Measurements from ENCODE around the gene PAX8.

Gene PAX8

GRCh38 chr2:113183264-113183663, 95.5 kb downstream of the PAX8 start:
- no peak overlapping the region for H3K4me3 ChIP-seq (ENCODE audit: low read depth, low read length)
- DNase-seq (ENCODE audit: low read depth), result no peak
- no peak for TF ChIP-seq CTCF (conservative IDR thresholded peaks at IDR 0.05; ENCODE audit: low read depth, low read length)

GRCh38 chr2:113182471-113183260, 96.1 kb downstream of the PAX8 start:
- no peak for DNase-seq (ENCODE audit: low read depth)
- H3K4me3 ChIP-seq (ENCODE audit: low read depth, low read length), result no peak overlapping the region
- TF ChIP-seq CTCF (conservative IDR thresholded peaks at IDR 0.05; ENCODE audit: low read depth, low read length), result no peak

GRCh38 chr2:113181258-113182051, 97.3 kb downstream of the PAX8 start:
- no peak for TF ChIP-seq CTCF (conservative IDR thresholded peaks at IDR 0.05; ENCODE audit: low read depth, low read length)
- DNase-seq (ENCODE audit: low read depth), result no peak
- H3K4me3 ChIP-seq (ENCODE audit: low read depth, low read length), result no peak overlapping the region

GRCh38 chr2:113180131-113180946, 98.4 kb downstream of the PAX8 start:
- H3K4me3 ChIP-seq (ENCODE audit: low read depth, low read length), result no peak overlapping the region
- no peak for TF ChIP-seq CTCF (conservative IDR thresholded peaks at IDR 0.05; ENCODE audit: low read depth, low read length)
- DNase-seq (ENCODE audit: low read depth), result no peak

GRCh38 chr2:113179446-113180045, 99.2 kb downstream of the PAX8 start:
- no peak for TF ChIP-seq CTCF (conservative IDR thresholded peaks at IDR 0.05; ENCODE audit: low read depth, low read length)
- DNase-seq (ENCODE audit: low read depth), result no peak
- no peak overlapping the region for H3K4me3 ChIP-seq (ENCODE audit: low read depth, low read length)

- H3K4me3 ChIP-seq (ENCODE audit: low read depth, low read length), result no peak overlapping the region
- TF ChIP-seq CTCF (conservative IDR thresholded peaks at IDR 0.05; ENCODE audit: low read depth, low read length), result no peak
- no peak for DNase-seq (ENCODE audit: low read depth)
Measured at GRCh38 chr2:113178891-113179290, 99.8 kb downstream of the PAX8 start.
